ENCODE data around the gene HEATR3.

- TF ChIP-seq, protein P1, sequence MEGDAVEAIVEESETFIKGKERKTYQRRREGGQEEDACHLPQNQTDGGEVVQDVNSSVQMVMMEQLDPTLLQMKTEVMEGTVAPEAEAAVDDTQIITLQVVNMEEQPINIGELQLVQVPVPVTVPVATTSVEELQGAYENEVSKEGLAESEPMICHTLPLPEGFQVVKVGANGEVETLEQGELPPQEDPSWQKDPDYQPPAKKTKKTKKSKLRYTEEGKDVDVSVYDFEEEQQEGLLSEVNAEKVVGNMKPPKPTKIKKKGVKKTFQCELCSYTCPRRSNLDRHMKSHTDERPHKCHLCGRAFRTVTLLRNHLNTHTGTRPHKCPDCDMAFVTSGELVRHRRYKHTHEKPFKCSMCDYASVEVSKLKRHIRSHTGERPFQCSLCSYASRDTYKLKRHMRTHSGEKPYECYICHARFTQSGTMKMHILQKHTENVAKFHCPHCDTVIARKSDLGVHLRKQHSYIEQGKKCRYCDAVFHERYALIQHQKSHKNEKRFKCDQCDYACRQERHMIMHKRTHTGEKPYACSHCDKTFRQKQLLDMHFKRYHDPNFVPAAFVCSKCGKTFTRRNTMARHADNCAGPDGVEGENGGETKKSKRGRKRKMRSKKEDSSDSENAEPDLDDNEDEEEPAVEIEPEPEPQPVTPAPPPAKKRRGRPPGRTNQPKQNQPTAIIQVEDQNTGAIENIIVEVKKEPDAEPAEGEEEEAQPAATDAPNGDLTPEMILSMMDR (IDR thresholded peaks at IDR 0.05; ENCODE audit: low read depth, low read length), result no peak
- TF ChIP-seq POLR2A (IDR thresholded peaks at IDR 0.05; ENCODE audit: extremely low read depth, insufficient read length) (no peak), MYC (IDR thresholded peaks at IDR 0.05; ENCODE audit: low read depth, low read length) (no peak), MAX (IDR thresholded peaks at IDR 0.05; ENCODE audit: low read depth, low read length) (no peak)
These were observed 916 bp downstream of the HEATR3 start for GRCh38 chr16:50066482-50067289.

Data from NB4 (cell line).